Measurements from ENCODE around the gene SOCS1.
"Not testable (repeated sequence)": the region's sequence is repeated elsewhere in the genome, so short reads cannot be mapped to it uniquely, and the experiment has no call there.

The SOCS1 gene

DNA sequence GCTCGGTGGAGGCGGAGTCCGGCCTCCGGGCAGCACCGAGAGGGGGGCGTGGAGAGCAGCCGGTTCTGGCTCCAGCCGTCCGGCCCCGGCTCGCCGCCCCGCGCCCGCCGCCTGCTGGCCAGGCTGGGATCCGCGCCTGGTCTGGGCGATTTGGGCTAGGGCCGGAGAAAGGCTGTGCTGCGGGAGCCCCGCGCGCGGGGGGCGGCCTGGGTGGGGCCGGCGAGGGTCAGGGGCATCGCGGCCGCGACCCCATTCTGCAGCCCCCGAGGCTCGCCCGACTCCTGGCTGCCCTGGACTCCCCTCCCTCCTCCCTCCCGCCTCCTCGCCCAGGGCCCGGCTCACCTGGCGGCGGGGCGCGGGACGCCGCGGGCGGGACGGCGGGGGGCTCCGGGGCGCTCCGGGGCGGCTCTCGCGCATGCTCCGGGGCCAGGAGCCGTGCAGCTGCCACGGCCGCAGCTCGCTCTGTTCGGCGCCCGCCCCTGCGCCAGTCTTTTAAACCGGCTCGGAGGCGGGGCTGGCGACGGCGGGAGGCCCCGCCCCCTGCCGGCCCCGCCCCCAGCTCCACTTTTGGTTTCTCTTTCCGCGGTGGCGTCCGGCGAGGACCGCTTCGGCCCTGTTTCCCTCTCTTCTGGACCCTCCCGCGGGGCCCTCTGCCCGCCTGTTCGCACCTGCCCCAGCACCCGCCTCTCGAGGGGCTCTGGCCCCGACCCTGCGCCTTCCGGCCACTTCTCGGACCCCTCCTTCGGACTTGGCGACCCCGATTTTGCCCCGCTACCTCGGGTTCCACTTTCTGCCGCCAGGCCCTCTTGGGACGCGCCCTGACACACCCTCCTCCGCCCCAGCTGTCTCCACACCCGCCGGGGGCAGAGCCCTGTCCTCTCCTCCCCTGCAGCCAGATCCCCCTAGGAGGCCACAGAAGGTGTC, at the start of gene SOCS1:
SOCS1 (minus strand) TSS at position 468 of the 924 bp plus-strand sequence. CDS start 726 bp downstream, outside the sequence.
- peak; percentile 89 for DNase-seq (ENCODE audit: low spot score)

DNA sequence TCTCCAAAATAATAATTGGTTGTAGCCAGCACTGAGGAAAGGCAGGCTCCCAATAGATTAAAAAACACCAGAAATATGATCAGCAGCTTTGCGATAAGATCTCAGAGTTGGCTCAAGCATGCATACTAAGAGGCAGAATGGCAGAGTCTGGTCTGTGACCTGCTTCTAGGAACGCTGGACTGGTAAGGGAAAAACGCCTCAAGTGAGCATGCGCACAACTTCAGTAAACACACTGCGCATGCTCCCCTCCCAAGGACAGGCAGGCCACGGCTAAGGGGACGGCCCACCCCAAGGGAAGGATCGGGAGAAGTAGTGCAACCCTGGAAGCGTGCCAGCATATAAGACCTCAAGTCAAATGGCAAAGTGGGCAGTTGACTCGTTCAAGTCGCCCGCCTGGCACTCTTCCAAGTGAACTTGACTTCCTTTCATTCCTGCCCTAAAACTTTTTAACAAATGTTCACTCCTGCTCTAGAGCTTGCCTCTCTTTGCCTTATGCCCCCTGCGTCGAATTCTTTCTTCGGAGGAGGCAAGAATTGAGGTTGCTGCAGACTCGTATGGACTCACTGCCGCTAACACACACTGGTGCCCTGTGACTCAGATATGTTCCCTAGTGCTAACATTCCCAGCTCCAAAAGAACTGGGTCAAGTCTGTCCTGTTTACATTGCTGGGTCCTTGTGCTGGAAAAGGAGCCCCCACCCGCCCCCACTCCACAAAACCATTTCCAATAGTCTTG, 47.6 kb upstream of the SOCS1 start:
- no peak for DNase-seq (ENCODE audit: low spot score)

GRCh38 chr16:11302977-11303376, 47.0 kb upstream of the SOCS1 start:
- no peak for DNase-seq (ENCODE audit: low spot score)

DNA sequence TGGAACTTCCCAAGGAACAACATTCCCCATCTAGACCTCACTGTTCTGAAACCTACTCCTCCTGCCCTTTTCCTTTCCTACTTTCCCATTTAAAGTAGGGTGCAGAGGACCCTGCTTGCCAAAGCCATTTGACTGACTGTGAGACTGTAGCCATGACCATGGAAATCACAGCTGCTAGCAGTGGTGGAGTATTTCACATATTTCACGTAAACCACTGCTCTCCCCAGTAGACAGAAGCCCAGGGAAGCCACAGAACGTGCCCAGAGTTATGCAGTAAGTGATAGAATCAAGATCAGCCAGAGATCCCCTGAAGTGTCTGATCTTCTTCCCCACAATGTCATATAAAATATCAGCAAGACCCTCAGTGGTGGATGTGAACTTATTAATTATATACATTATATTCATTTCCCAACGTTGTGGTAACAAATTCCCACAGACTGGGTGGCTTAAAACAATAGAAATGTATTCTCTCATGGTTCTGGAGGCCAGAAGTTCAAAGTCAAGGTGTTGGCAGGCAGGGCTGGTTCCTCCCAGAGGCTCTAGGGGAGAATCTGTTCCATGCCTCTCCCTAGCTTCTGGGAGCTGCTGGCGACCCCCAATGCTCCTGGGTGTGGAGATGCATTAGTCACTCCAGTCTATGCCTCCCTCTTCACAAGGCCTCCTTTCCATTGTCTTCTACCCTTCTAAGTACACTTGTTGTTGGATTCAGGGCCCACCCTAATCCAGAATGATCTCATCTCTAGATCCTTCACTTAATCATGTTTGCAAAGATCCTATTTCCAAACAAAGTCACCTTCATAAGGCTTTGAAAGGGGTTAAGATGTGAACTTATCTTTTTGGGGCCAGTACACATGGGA, 45.9 kb upstream of the SOCS1 start:
- DNase-seq (ENCODE audit: low spot score) = no peak

- no peak for DNase-seq (ENCODE audit: low spot score)
Measured at GRCh38 chr16:11300560-11300892, 44.5 kb upstream of the SOCS1 start.

- DNase-seq (ENCODE audit: low spot score) = no peak
Measured at GRCh38 chr16:11299865-11300559, 44.0 kb upstream of the SOCS1 start.

DNA sequence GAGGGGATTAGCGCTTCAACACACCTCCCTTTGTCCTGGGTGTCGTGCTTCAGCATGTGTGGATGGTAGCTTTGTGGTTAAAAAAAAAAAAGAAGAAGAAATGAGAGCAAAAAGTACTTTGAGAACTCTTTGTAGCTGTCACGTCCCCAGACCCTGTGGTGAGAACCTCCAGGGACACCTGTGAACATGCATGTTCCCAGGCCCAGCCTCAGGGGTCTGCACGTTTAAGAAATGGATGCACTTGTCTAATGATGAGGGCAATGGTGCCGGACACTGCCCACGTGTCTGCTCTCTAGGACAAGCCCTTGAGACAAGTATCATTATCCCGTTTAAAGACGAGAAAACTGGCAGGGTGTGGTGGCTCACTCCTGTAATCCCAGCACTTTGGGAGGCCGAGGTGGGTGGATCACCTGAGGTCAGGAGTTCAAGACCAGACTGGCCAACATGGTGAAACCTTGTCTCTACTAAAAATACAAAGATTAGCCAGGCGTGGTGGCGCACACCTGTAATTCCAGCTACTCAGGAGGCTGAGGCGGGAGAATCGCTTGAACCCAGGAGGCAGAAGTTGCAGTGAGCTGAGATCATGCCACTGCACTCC, 43.0 kb upstream of the SOCS1 start:
- DNase-seq (ENCODE audit: low spot score) = not testable (repeated sequence)

- no peak for DNase-seq (ENCODE audit: low spot score)
Measured at GRCh38 chr16:11298143-11298900, 42.3 kb upstream of the SOCS1 start.

DNA sequence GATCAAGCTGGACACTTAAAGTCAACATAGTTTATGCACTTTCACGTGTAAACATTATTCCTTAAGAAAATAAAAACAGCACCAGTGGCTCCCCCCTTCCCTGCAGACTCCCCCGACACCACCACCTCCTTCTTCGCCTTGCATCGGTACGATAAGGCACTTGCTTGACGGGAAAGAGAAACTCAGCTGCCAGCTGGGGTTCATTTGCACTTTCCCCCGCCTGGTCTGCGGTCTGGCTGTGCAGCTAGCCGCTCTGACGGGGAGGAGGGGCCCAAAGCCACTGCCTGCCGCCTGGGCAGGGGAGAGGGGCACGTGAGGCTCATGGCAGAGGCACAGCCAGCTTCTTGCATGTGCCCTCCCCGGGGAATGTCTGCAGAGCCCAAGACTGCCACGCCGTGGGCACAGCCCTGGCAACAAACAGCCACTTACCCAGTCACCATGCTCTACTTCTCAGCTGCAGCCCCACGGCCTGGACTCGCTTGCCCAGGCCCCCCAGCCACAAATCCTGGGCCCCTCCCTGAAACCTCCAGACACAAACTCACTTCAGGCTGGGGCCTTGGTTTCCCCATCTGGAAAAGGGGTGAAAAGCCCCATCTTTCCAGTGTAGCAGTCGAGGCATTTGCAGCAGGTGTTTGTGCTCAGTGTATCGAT, 41.6 kb upstream of the SOCS1 start:
- DNase-seq (ENCODE audit: low spot score) = peak; percentile 70

- DNase-seq (ENCODE audit: low spot score) = no peak
Measured at GRCh38 chr16:11296706-11297491, 40.9 kb upstream of the SOCS1 start.

DNA sequence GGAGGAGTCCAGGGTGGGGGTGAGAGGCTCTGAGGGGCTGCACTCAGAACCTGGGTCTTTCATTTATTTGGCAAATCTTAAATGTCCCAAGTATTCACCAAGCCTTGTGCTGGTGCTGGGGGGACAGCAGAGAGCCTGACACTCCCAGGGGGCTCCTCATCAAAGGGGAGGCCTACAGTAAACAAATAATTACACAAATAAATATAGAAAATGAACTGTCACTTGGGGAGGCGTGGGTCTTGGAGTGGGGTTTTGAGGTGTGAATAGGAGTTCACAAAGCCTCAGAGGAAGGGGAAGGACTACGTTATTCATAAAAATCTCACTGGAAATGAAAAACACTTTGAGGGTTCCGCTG, 40.3 kb upstream of the SOCS1 start:
- no peak for DNase-seq (ENCODE audit: low spot score)

DNA sequence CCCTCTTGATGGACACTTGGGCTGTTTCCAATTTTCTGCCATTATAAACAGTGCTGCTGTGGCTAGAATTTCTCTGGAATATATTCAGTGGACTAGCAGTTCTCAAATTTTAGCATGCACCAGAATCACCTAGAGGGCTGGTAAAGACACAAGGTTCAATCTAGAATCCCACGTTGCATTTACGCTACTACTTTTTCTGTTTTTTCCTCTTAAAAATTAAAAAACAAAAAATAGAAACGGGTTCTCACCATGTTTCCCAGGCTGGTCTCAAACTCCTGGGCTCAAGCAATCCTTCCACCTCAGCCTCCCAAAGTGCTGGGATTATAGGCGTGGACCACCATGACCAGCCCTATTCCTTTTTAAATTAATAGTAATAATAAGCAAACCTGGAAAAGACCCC, 39.7 kb upstream of the SOCS1 start:
- no peak for DNase-seq (ENCODE audit: low spot score)

DNA sequence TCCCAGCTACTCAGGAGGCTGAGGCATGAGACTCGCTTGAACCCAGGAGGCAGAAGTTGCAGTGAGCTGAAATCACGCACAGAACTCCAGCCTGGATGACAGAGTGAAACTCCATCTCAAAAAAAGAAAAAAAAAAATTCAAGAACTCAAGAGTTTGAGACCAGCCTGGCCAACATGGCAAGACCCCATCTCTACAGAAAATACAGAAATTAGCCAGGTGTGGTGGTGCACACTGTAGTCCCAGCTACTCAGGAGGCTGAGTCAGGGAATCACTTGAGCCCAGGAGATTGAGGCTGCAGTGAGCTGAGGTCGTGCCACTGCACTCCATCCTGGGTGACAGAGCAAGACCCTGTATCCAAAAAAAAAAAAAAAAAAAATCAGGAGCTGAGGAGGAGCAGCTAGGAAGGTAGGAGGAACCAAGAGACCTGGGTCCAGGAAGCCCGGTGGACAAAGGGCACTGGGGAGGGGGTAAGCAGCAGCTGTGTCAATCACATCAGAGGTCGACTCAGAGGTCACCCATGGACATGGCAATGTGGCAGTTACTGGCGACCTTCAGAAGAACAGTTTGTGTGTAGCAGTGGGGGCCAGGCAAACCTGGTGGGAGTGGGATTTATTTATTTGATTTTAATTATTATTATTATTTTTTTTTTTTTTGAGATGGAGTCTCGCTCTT, 36.2 kb upstream of the SOCS1 start:
- no peak for DNase-seq (ENCODE audit: low spot score)

DNA sequence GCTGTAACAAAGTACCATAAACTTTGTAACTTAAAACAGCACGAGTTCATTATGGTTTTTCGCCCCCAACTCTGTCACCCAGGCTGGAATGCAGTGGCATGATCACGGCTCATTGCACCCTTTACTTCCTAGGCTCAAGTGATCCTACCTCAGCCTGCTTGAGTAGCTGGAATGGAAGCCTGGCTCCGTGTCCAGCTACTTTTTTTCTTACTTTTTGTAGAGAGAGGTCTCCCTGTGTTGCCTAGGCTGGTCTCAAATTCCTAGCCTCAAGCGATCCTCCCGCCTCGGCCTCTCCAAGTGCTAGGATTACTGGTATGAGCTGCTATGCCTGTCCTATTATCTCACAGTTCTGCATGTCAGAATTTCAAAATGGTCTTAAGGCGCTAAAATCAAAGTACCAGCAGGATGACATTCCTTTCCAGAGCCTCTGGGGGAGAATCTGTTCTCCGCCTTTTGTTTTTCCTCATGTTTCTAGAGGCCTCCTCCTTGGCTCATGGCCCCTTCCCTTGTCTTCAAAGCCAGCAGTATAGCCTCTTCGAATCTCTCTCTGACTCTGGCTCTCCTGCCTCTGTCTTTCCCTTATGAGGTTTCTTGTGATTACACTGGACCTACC, 35.2 kb upstream of the SOCS1 start:
- DNase-seq (ENCODE audit: low spot score) = no peak

DNA sequence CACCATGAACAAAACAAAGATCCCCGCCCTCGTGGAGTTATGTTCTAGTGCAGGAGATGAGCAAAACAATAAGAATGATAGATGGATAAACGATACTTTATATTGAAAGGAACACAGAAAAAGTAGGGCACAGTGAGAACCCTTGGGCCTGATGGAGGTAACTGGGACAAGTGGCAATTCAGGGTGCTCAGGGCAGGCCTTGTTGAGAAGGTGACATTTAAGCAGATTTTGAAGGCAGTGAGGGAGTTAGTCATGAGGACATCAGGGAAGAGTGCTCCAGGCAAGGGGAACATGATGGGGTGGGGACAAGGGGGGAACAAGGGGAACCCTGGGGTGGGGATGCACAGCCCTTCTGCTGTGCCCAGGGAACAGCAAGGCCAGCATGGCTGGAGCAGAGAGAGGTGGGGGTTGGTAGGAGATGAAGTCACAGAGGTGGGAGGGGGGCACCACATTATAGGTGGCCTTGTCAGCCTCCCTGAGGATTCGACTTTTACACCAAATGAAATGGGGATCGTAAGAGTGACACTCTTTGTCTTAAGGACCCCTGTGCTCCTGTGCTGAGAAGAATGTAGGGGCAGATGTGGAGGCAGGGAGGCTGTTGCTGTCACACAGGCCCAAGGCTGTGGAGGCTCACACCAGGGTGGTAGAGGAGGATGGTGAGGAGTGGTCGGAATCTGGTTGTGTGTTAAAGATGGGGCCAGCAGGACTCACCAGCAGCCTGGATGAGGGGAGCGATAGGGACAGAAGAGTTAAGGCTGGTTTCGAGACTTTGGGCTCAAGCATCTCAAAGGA, 34.3 kb upstream of the SOCS1 start:
- DNase-seq (ENCODE audit: low spot score) = no peak

DNA sequence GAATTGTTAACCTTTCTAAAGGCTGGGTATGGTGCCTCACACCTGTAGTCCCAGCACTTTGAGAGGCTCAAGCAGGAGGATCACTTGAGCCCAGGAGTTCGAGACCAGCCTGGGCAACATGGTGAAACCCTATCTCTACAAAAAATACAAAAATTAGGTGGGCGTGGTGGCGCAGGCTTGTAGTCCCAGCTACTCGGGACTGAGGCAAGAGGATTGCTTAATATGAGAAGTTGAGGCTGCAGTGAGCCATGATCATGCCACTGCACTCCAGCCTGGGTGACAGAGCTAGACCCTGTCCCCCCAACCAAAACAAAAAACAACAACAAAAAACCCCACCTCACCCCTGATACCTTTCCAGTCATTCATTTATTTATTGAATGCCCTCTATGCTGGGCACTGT, 33.7 kb upstream of the SOCS1 start:
- not testable (repeated sequence) for DNase-seq (ENCODE audit: low spot score)

- DNase-seq (ENCODE audit: low spot score) = no peak
Measured at GRCh38 chr16:11289202-11289601, 33.2 kb upstream of the SOCS1 start.

Data from activated CD4-positive, alpha-beta T cell treated with anti-CD3 and anti-CD28 coated beads, Interleukin-2, Interleukin-4, amounts not matched to agents 100 ng/mL and 50 ng/mL, durations not matched to agents 16 hours and 8 hours (primary cell).